Small intestine (tissue), 16 donors: ENCODE data around the gene P2RX4. TPM values are rescaled to one million over a fixed set of nuclear protein-coding genes. Genes with fewer than 3 reads are reported as not detected.
"Not testable (repeated sequence)": the region's sequence is repeated elsewhere in the genome, so short reads cannot be mapped to it uniquely, and the experiment has no call there.

Experiments
- DNase-seq, 2 donors: peaks; one replicate each; pipeline versions ENCODE4 v3.0.0 to v3.0.0-alpha.2; 2013
- FAIRE-seq: peaks from 2 replicates; lab custom pipeline; 2012; peaks lifted over from hg19 to GRCh38; lab: Jason Lieb, UNC
- H3K27ac ChIP-seq, 3 donors: one replicate each; pipeline ENCODE4 v1.5.1; 2013; ENCODE audit warnings: low read length in 2 of 3, mild to moderate bottlenecking in 2 of 3, control low read depth in 1 of 3, inconsistent platforms in 1 of 3, low read depth in 1 of 3, moderate library complexity in 1 of 3
- H3K27me3 ChIP-seq, 3 donors: one replicate each; pipeline ENCODE4 v1.6.1; 2013; ENCODE audit warnings: low read length in 3 of 3, inconsistent platforms in 1 of 3; ENCODE audit not compliant: control insufficient read depth in 3 of 3, insufficient read depth in 3 of 3
- H3K36me3 ChIP-seq, 3 donors: one replicate each; pipeline ENCODE4 v1.6.1; 2013; ENCODE audit warnings: low read length in 3 of 3, inconsistent platforms in 1 of 3, low read depth in 1 of 3, mild to moderate bottlenecking in 1 of 3, moderate library complexity in 1 of 3; ENCODE audit not compliant: control insufficient read depth in 3 of 3, insufficient read depth in 2 of 3
- H3K4me1 ChIP-seq, 3 donors: one replicate each; pipeline ENCODE4 v1.6.1; 2013; ENCODE audit warnings: low read length in 2 of 3, inconsistent platforms in 1 of 3, low read depth in 1 of 3, mild to moderate bottlenecking in 1 of 3, moderate library complexity in 1 of 3; ENCODE audit not compliant: control insufficient read depth in 3 of 3, insufficient read depth in 2 of 3
- H3K4me3 ChIP-seq, 3 donors: one replicate each; pipeline ENCODE4 v1.5.1; 2013; ENCODE audit warnings: low read length in 3 of 3, control low read depth in 1 of 3, inconsistent platforms in 1 of 3, low read depth in 1 of 3, mild to moderate bottlenecking in 1 of 3, moderate library complexity in 1 of 3
- H3K9me3 ChIP-seq, 2 donors: one replicate each; pipeline ENCODE4 v1.6.1; 2013; ENCODE audit warnings: low read depth in 1 of 2, low read length in 1 of 2; ENCODE audit not compliant: control insufficient read depth in 2 of 2, insufficient read depth in 1 of 2
- WGBS, 3 donors: extraction: QIAGEN DNeasy Blood & Tissue Kit; methylation state at CpG; one replicate each; pipeline ENCODE4 v1.1.7; 2013; 5-methylcytosine and 5-hydroxymethylcytosine counted together
- long read RNA-seq, 10 donors: transcript quantifications; one replicate each; lab custom pipeline, GENCODE V29; 2026
- polyA plus RNA-seq, 4 donors: library from polyadenylated mRNA; stranded (reverse) in 3 of 4; unstranded in 1 of 4; fragments of 200-250 nt in 3 of 4; fragments of 120-200 nt in 1 of 4; gene quantifications; one replicate each; pipeline versions ENCODE4 v1.2.1 to v1.2.3, GENCODE V29; 2013
- donor health status: healthy with polysubstance abuse.
- donor health status: control.
- donor health status: control.
- donor health status: Bipolar disorder and iron deficiency.
- donor health status: healthy.

P2RX4 gene, protein sequence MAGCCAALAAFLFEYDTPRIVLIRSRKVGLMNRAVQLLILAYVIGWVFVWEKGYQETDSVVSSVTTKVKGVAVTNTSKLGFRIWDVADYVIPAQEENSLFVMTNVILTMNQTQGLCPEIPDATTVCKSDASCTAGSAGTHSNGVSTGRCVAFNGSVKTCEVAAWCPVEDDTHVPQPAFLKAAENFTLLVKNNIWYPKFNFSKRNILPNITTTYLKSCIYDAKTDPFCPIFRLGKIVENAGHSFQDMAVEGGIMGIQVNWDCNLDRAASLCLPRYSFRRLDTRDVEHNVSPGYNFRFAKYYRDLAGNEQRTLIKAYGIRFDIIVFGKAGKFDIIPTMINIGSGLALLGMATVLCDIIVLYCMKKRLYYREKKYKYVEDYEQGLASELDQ
- 100 to 1,000 TPM in 1 of 4 donors, 10 to 100 TPM in 3; 17.5 to 129 (median 43.5) TPM for polyA plus RNA-seq
- long read RNA-seq, donor 1, transcript P2RX4-202 (12 exons, 2,032 nt): major isoform, 37 of 52 reads
- long read RNA-seq, donor 1, partial matches to known transcripts: 8 of 52 reads
- long read RNA-seq, donor 1, other reads (novel, unspliced or antisense): 0 of 52 reads
- long read RNA-seq, donor 2, transcript P2RX4-202 (12 exons, 2,032 nt): major isoform, 7 of 7 reads
- long read RNA-seq, donor 2, partial matches to known transcripts: 0 of 7 reads
- long read RNA-seq, donor 2, other reads (novel, unspliced or antisense): 0 of 7 reads
- long read RNA-seq, donor 3, transcript P2RX4-202 (12 exons, 2,032 nt): major isoform, 9 of 20 reads
- long read RNA-seq, donor 3, partial matches to known transcripts: 8 of 20 reads
- long read RNA-seq, donor 3, other reads (novel, unspliced or antisense): 0 of 20 reads
- long read RNA-seq, donor 4: 0 reads
- long read RNA-seq, donor 5, partial matches to known transcripts: 0 of 3 reads
- long read RNA-seq, donor 5, other reads (novel, unspliced or antisense): 0 of 3 reads
- long read RNA-seq, donor 6, transcript P2RX4-202 (12 exons, 2,032 nt): major isoform, 18 of 19 reads
- long read RNA-seq, donor 6, partial matches to known transcripts: 0 of 19 reads
- long read RNA-seq, donor 6, other reads (novel, unspliced or antisense): 0 of 19 reads
- long read RNA-seq, donor 7: 0 reads
- long read RNA-seq, donor 8: 0 reads
- long read RNA-seq, donor 9, transcript P2RX4-202 (12 exons, 2,032 nt): major isoform, 8 of 18 reads
- long read RNA-seq, donor 9, partial matches to known transcripts: 8 of 18 reads
- long read RNA-seq, donor 9, other reads (novel, unspliced or antisense): 0 of 18 reads
- long read RNA-seq, donor 10, transcript P2RX4-202 (12 exons, 2,032 nt): major isoform, 16 of 17 reads
- long read RNA-seq, donor 10, partial matches to known transcripts: 0 of 17 reads
- long read RNA-seq, donor 10, other reads (novel, unspliced or antisense): 0 of 17 reads

DNA sequence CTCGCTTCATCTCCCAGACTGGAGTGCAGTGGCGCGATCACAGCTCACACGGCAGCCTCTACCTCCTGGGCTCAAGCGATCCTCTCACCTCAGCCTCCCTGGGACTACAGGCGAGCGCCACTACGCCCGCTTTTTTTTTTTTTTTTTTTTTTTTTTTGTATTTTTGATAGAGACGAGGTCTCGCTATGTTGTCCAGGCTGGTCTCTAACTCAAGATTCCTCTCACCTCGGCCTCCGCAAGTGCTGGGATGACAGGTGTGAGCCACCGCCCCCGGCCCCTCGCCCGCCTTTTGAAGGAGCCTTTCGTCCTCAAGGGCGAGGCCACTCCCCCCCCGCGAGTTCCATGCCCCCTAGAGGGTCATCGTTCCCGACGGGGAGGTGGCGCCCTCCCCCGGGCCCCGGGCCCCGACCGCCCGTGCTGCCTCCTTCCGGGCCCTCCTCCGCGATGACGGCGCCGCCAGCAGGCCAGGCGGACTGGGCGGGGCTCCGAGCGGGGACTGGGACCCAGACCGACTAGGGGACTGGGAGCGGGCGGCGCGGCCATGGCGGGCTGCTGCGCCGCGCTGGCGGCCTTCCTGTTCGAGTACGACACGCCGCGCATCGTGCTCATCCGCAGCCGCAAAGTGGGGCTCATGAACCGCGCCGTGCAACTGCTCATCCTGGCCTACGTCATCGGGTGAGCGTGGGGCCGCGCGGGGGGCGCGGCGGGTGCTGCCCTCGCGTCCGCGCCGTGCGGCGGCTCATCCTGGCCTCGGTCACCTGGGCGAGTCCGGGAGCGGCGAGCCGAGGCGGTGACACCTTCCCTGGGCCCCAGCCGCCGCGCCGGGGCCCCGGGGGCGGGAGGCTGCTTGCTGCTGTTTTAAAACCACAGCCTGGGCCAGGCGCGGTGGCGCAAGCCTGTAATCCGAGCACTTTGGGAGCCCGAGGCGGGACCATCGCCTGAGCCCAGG, at the start of gene P2RX4:
Gene P2RX4, plus strand, starts transcription at position 506 of the 949 bp plus-strand sequence. Its CDS starts 36 bp downstream, at position 542.
- peaks cover 0 to 23% (median 0%) of the 10 kb centered on the region in 3 donors for H3K36me3 ChIP-seq
- peak within 1 kb of the TSS; percentile 95 to 97 (median 96) for H3K27ac ChIP-seq
- H3K4me3 ChIP-seq: peak within 1 kb of the TSS; percentile 70 to 88 (median 72)
- no peaks in the 10 kb centered on the region for H3K9me3 ChIP-seq
- H3K27me3 ChIP-seq: no peaks in the 10 kb centered on the region
- no peak for FAIRE-seq
- peaks cover 7 to 23% (median 7%) of the 10 kb centered on the region in 3 donors for H3K4me1 ChIP-seq
- DNase-seq: peak; percentile 83 to 96
- 6 to 8% (median 7%) methylated on average over 81 to 97 of the region's 97 CpGs for WGBS, 3 donors

DNA sequence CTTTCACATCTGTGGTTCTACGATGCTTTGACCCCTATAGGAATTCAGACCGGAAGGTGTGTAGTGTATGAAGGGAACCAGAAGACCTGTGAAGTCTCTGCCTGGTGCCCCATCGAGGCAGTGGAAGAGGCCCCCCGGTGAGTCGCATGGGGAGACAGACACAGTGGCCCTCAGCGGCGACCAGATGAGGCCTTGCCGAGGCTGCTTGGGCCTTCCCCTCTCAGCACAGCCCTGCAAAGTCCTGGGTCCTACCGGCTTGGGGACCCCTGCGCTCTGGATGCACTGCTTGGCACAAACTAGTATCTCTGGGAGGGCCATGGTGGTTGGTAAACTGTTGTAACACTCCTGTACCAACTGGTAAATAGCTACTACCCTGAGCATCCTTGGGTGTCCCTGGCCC, 47.5 kb upstream of the P2RX4 start:
- H3K27me3 ChIP-seq: peaks cover 0 to 6% (median 0%) of the 10 kb centered on the region in 3 donors

DNA sequence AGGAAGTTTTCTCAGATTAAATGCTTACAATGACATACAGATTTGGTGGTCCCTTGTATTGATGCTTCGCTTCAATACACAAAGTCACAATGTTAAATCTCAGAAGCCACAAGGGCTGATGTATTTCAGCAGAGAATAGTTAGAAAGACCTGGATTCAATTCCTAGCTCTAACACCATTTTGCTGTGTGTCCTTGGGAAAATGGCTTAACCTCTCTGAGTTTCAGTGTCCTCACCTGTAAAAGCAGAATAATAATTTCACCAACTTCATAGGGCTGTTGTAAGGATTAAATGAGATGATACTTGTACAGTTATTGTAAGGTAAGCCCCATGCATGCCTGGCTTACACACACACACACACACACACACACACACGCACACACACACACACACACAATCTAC, 46.9 kb upstream of the P2RX4 start:
- DNase-seq: no peak
- no peaks in the 10 kb centered on the region for H3K4me1 ChIP-seq
- peaks cover 0 to 6% (median 0%) of the 10 kb centered on the region in 3 donors for H3K27me3 ChIP-seq
- no peak for FAIRE-seq
- no peak overlapping the region for H3K4me3 ChIP-seq
- WGBS, 3 donors: 66 to 95% (median 80%) methylated on average over 2 of the region's 2 CpGs
- H3K9me3 ChIP-seq: peaks cover 0 to 5% of the 10 kb centered on the region in 2 donors
- H3K27ac ChIP-seq: no peak overlapping the region
- H3K36me3 ChIP-seq: peaks cover 0 to 4% (median 0%) of the 10 kb centered on the region in 3 donors

More for the DNA sequence above, 47.5 kb upstream of the P2RX4 start:
- Histone ChIP-seq H3K36me3 (peaks cover 0 to 4% (median 0%) of the 10 kb centered on the region in 3 donors), H3K9me3 (peaks cover 0 to 7% of the 10 kb centered on the region in 2 donors), H3K4me1 (no peaks in the 10 kb centered on the region), H3K4me3 (no peak overlapping the region), H3K27ac (no peak overlapping the region)
- DNase-seq (no peak), FAIRE-seq (no peak)
- 88 to 92% (median 89%) methylated on average over 10 of the region's 10 CpGs for WGBS, 3 donors

DNA sequence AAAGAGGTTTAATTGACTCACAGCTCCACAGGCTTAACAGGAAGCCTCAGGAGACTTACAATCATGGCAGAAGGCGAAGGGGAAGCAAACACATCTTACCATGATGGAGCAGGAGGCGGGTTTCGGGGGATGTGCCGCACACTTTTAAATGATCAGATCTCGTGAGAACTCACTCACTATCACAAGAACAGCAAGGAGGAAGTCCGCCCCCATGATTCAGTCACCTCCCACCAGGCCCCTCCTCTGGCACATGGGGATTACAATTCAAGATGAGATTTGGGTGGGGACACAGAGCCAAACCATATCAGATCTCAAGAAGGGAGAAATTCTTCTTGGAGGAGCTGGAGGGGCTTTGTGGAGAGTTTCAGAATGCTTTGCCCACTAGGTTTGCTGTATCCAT, 45.1 kb upstream of the P2RX4 start:
- H3K4me1 ChIP-seq, H3K27me3 ChIP-seq, FAIRE-seq, H3K4me3 ChIP-seq, H3K27ac ChIP-seq, DNase-seq, H3K36me3 ChIP-seq, H3K9me3 ChIP-seq: not testable (repeated sequence)
- 92 to 95% (median 95%) methylated on average over 6 of the region's 6 CpGs for WGBS, 3 donors

DNA sequence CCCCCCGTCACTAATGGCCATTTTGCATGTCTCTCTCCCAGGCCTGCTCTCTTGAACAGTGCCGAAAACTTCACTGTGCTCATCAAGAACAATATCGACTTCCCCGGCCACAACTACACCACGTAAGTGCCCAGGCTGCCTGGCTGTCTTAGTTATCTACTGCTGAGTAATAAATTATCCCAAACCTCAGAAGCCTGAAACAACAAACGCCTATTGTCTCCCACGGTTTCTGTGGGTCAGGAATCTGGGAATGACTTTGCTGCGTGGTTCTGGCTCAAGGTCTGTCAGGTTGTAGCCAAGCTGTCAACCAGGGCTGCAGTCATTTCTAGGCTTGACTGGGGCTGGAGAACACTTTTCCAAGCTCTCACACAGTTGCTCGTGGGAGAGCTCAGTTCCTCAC, 44.6 kb upstream of the P2RX4 start:
- DNase-seq (no peak), FAIRE-seq (no peak)
- Histone ChIP-seq H3K4me1 (no peaks in the 10 kb centered on the region), H3K27ac (no peak overlapping the region), H3K36me3 (peaks cover 0 to 4% (median 0%) of the 10 kb centered on the region in 3 donors), H3K9me3 (no peaks in the 10 kb centered on the region), H3K4me3 (no peak overlapping the region), H3K27me3 (peaks cover 0 to 6% (median 0%) of the 10 kb centered on the region in 3 donors)
- 60 to 74% (median 67%) methylated on average over 9 of the region's 9 CpGs for WGBS, 3 donors

DNA sequence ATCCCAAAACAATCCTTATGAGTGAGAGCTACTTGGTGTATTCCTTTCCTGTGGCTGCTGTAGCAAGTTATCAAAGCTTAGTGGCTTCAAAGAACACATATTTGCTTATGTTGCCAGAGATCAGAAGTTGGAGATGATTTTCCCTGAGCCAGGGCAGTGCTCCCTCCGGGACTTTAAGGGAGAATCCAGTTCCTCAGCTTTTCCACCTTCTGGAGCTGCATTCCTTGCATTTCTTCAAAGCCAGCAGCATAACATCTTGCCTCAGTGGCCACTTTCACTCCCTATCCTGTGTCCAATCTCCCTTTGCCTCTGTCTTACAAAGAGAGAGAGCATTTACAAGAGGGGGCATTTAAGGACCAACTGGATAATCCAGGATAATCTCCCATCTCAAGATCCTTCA, 43.6 kb upstream of the P2RX4 start:
- no peak overlapping the region for H3K27ac ChIP-seq
- DNase-seq (no peak), FAIRE-seq (no peak)
- peaks cover 0 to 4% (median 0%) of the 10 kb centered on the region in 3 donors for H3K36me3 ChIP-seq
- 39 to 83% (median 82%) methylated on average over 1 of the region's 1 CpG for WGBS, 3 donors
- H3K9me3 ChIP-seq: no peaks in the 10 kb centered on the region
- H3K4me3 ChIP-seq: no peak overlapping the region
- peaks cover 0 to 6% (median 0%) of the 10 kb centered on the region in 3 donors for H3K27me3 ChIP-seq
- no peaks in the 10 kb centered on the region for H3K4me1 ChIP-seq

DNA sequence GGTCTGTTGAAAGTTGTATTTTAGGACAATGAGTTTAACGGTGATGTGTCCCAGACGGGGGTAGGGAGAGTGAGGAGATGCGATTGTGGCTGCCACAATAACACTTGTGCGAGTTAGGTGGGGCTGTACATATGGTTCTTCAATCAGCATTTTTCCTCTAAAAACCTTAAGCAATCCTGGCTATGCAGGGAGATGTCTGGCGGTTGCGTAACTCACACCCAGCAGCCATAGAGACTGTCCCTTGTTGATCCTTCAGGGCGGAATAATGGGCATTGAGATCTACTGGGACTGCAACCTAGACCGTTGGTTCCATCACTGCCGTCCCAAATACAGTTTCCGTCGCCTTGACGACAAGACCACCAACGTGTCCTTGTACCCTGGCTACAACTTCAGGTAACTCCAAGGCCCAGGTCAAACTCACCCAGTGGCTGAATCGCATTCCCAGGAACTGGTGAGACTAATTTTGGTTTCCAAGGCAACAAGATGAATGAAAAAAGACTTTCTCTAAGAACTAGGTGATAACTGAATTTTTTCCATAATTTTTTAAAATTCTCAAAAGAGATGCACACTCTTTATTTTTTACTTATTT, 42.6 kb upstream of the P2RX4 start:
- Histone ChIP-seq H3K27me3 (peaks cover 0 to 6% (median 0%) of the 10 kb centered on the region in 3 donors), H3K27ac (no peak overlapping the region), H3K4me3 (no peak overlapping the region), H3K9me3 (no peaks in the 10 kb centered on the region), H3K36me3 (peaks cover 0 to 4% (median 0%) of the 10 kb centered on the region in 3 donors), H3K4me1 (no peaks in the 10 kb centered on the region)
- no peak for DNase-seq
- FAIRE-seq: no peak
- 83 to 87% (median 85%) methylated on average over 14 of the region's 14 CpGs for WGBS, 3 donors
